Midbrain (tissue), 1 donor: ENCODE results near the gene CAPN14.
"Not testable (repeated sequence)": the region's sequence is repeated elsewhere in the genome, so short reads cannot be mapped to it uniquely, and the experiment has no call there.

ENCODE experiments used
- DNase-seq: peaks from one replicate; lab custom pipeline; 2025; lab: John Stamatoyannopoulos, UW

CAPN14 gene

DNA sequence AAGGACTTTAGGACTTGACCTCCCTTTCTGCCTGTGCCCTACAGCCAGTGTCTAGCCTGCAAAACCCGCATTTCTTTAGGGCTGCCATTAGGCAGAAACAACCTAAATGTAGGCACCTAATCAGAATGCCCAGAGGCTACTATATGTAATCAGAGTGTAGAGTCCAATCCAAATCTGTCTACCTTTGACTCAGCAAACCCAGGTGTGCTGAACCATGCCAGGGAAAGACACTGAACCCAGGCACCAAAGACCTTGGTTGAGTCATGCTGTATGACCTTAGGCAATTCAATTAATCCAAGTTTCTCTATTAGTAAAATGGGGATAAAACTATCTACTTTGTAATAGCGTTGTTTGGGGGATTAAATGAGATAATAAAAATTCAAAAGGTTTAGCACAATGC is 20.7 kb downstream of the CAPN14 start:
- DNase-seq: no peak

- no peak for DNase-seq
These were observed 23.5 kb downstream of the CAPN14 start for GRCh38 chr2:31193806-31194205.

DNA sequence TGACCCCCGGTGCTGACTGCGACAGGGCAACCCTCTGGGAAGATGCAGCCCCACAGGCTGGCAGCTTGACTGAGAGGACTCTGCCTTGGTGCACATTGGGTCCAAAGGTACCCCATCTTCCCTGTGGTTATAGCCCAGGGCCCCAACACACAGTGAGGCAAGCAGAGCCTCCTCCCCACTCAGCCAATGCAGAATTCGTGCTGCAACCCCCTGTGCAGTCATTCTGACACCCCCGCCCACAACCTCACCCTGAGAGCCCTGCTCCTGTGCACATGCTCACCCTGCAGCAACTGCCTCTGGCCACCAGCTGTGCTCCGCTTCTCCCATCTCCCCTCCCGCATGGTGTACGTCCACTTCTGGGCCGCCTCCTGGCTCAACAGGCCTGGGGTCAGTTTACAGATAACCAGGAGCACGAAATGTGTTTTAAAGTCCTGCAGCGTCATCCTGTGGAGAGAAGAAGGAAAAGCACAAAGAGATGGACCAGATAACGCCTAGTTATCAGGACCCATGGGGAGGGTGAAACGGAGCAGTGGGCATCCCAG is 24.4 kb downstream of the CAPN14 start:
- DNase-seq: no peak

GRCh38 chr2:31192396-31192795 is 24.9 kb downstream of the CAPN14 start:
- no peak for DNase-seq

DNA sequence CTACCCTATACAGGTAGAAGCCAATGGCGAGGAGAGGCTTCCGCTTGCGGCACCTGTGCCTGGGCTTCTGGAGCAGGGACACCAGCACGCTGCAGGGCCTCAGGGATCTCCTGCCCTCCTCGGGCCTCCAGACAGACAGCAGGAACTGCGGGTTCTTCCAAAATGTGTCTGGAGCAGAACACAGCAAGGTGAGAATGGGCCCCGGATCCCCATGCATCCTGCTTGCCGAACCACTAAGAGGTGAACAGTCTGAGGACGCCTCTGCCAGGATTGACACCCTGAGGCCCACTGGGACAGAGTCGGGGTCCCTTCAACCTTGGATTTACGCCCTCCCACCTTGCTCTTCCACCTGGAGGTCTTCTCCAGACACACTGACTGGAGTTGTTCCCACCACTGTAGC is 25.4 kb downstream of the CAPN14 start:
- no peak for DNase-seq

DNA sequence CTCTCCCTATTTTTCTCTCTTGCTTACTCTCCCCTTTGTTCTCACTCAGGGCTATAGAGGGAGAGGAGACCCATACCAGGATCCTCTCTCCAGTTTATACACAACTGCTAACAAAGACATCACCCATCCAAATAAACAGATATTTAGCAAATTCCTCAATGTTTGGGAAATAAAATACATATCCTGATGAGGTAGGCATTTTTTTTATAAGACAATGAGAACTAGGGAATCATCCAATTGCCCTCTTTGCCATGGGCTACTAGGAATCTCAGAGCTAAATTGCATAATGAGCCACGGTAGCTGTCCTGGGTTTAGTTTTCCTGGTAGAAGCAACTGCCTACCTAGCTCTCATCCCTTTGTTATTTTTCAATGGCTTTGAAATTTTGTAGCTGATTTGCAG is 27.1 kb downstream of the CAPN14 start:
- DNase-seq: no peak

- no peak for DNase-seq
These were observed 28.2 kb downstream of the CAPN14 start for GRCh38 chr2:31189141-31189540.

DNA sequence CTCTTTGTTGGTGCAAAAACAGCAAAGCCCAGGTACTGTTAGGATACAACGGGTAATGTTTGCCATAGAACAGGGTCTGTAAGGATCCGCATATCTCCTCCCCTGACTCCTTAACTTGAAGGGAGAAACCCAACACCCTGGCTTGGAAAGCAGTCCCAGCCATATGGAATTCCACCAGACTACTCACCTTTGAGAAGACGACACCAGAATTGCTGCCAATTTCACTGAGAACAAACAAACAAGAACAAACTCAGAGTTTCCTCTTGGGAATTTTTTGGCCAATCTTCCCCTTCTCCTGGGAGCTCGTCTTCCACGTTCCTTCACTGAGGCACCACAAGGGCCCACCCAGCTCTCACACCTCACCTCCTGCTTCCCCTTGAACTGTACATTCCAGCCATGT is 29.2 kb downstream of the CAPN14 start:
- DNase-seq: no peak

- no peak for DNase-seq
These were observed 30.1 kb downstream of the CAPN14 start for GRCh38 chr2:31187166-31187565.

GRCh38 chr2:31183973-31184372 is 33.3 kb downstream of the CAPN14 start:
- not testable (repeated sequence) for DNase-seq

DNA sequence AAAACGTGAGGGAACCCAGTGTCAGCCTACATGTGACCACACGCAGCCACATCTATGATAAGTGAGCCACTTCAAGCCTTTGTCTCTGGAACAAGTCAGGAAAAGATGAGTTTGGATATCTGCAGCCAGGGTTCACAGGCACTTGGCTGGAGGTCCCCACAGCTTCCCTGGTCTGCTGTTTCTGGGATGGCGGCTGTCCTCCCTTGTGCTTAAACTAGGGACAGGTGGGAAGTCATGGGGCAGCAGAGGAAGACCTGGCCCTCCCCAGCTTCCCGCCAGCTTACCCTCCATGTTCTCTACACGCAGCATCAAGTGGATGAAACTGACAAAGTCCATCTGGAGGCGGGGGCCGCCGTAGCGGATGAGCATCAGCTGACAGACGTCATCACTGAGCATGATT is 40.6 kb downstream of the CAPN14 start:
- DNase-seq: no peak

DNA sequence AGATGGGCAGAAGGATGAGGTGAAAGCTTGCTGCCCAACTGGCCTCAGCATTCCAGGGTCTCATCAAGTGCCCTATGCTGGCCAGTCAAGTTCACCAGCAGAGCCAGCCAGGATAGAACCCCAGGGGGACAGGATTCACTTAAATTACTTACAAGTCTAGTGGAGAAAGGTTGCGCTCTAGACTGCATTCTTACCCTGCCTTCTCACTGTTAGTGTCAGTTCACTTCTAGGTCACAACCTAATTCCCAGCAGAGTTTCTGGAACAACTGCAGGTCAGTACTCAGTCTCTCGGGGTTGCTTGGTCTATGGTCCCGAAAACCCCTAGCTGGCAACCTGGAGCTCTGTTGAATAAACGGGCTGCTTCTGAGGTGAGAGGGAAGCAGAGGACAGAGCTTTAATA is 46.2 kb downstream of the CAPN14 start:
- no peak for DNase-seq

GRCh38 chr2:31170071-31170698 is 47.1 kb downstream of the CAPN14 start:
- peak; percentile 76 for DNase-seq

DNA sequence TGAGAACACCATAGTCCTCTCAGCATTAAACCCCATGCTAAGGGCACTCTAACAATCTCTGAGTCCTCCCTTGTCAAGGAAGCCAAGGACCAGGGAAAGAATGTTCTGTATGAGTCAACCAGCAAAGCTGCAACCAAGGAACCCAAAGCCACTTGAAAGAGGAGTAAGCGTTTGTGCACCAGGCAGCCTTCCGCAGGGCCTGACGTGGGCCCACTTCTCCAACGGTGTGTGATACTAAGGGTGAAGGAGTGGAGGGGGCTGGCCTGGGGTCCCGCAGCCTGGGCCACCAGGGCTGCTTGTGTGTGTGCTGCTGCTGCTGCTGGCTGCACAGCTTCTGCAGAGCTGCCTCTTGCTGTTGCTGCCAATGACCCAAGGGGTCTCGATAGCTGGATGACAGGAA is 49.0 kb downstream of the CAPN14 start:
- no peak for DNase-seq

DNA sequence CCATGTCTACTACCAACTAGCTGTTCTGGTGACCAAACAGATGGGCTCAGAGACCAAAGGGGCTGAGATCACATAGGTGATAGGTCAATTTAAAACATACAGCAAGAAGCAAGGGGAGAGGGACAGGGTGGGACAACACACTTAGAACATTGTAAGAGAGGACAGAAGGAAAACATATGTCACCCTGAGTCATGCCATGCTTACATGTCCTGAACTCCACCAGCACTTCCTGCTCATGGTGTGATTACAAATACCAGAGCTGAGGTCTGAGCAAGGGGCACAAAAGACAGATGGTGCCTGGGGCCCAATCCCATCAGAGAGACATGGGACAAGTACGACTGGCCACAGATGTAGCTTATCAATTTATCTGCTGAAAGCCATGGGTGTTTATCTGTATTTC is 50.4 kb downstream of the CAPN14 start:
- no peak for DNase-seq

- DNase-seq: no peak
These were observed 54.2 kb downstream of the CAPN14 start for GRCh38 chr2:31163011-31163539.

GRCh38 chr2:31161637-31162036 is 55.7 kb downstream of the CAPN14 start:
- DNase-seq: no peak

DNA sequence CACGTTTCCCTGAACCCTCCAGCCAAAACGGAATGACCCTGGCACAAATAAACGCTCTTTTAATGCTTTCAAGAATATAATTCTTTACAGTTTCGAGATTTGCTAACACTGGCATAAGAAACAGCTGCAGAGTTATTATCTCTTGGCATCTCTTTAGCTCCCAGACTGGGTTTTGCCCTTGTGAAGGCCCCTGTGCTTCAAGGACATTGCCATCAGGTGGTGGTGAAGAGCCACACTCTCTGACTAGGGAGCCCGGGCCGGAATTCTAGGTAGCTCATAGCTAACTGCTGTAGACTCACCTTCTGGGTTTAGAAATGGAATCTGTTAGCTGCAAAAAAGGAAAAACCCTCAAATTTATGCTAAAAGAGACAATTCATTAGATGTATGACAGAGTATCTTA is 65.8 kb downstream of the CAPN14 start:
- DNase-seq: no peak

DNA sequence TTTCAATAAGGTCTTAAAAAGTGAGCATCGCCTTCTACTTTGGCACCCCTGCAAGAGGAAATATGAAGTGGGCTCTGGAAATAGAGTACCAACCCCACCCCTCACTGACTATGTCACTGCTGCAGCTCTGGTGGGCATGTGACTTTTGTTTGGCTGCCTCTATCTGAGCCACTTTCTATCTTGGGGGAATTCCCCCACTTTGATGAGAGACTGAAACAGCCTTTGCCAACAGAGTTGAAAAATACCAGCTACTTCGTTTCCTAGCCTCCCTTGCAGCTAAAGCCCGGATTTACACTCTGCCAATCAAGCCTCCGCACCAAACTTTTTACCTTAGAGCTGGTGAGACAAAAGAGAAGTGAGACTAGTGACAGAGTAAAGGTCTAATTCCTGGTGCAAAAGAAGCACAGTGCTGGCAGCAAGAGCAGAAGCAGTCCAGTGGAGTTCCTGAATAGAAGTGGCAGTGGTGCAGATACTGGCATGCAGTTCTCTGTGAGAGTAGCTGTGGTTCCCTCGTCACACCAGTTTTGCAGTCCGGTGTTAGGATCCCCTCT is 67.1 kb downstream of the CAPN14 start:
- no peak for DNase-seq

DNA sequence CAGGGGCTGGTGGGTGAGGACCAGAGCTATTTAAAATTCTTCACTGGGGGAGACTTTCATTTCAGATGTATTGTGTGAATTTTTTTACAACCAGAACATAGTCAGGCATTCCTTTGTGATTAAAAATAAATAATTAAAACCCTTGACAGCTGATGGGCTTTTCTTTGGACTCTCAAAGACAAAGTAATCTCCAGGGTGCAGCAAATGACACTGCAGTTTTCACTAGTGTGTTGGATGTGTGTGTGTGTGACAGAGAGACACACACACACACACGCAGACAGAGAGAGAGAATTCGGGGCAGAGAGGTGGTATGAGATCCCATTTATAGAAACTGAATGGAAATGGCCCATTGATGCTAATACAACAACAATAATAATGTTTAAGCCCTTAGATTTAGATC is 68.8 kb downstream of the CAPN14 start:
- no peak for DNase-seq

GRCh38 chr2:31147645-31148044 is 69.7 kb downstream of the CAPN14 start:
- no peak for DNase-seq

GRCh38 chr2:31142110-31142509 is 75.2 kb downstream of the CAPN14 start:
- no peak for DNase-seq

DNA sequence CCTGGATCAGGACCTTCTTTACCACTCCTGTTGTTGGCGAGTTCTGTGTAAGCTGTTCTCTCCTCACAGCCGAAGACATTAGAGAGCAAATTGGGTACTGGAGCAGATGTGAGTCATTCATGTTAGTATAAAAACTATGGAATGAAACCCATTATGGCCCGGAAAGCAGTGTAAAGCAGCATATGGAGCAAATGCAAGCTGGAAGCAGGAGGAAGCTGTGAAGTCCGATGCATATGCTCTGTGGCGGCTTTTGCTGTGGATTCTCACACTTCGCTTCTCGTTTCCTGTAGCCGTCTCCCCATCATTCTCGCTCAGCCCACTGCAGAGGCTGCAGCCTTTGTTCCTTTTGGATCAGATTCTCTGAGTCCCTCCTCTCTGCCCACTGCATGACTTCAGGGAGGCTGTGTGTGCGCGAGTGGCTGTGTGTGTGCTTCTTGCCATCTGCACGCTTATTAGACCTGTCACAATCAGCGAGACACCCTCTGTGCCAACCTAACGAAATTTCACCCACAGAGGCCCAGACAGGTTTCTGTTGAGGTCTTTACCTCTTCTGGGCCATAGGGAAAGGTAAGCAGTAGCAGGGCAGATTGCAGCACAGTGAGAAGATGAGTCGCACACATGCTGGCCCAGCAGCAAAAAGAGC is 75.8 kb downstream of the CAPN14 start:
- no peak for DNase-seq
